ENCODE data around the gene RSKR. TPM values are rescaled to one million over a fixed set of nuclear protein-coding genes. Genes with fewer than 3 reads are reported as not detected.

Gene RSKR
- total and polyA plus RNA-seq, 9 of the 15 experiments (the other 6 are each of a cell fraction or from before 2014, with no cell fraction given): 1.4 to 42.3 (median 16.2) TPM

- peak in 1 of 2 experiments; percentile 81; a peak in 2 of 4 replicates for TF ChIP-seq UBTF (IDR thresholded peaks at IDR 0.05; ENCODE audit: borderline replicate concordance in 1 of 2, low read depth in 2 of 2, low read length in 2 of 2)
- peak in 1 of 2 experiments; percentile 33; a peak in 1 of 4 replicates for TF ChIP-seq ZNF639 (CRISPR knock-in tag; conservative IDR thresholded peaks at IDR 0.05 in 1 of 2, IDR thresholded peaks at IDR 0.05 in 1 of 2)
- peak; percentile 83; the same call in 1 of the 2 replicates for TF ChIP-seq SMARCA5 (IDR thresholded peaks at IDR 0.05)
- no peak for TF ChIP-seq ATF1 (CRISPR knock-in tag; IDR thresholded peaks at IDR 0.05)
- peak; percentile 87 for TF ChIP-seq ATF1 (tag; IDR thresholded peaks at IDR 0.05)
- TF ChIP-seq MBD2 (IDR thresholded peaks at IDR 0.05; ENCODE audit: borderline replicate concordance, low read depth): no peak
- TF ChIP-seq ATF3 (IDR thresholded peaks at IDR 0.05): peak; percentile 65
- peak; percentile 70 for TF ChIP-seq ATF3 (CRISPR knock-in tag; conservative IDR thresholded peaks at IDR 0.05)
- peak; percentile 99; the same call in 1 of the 2 replicates for TF ChIP-seq PREB (CRISPR knock-in tag; IDR thresholded peaks at IDR 0.05)
- no peak for TF ChIP-seq NFE2L1 (tag; IDR thresholded peaks at IDR 0.05; ENCODE audit: borderline replicate concordance, low read depth)
- TF ChIP-seq SP1 (CRISPR knock-in tag; IDR thresholded peaks at IDR 0.05): peak; percentile 62; the same call in 1 of the 2 replicates
- TF ChIP-seq FOXP4 (CRISPR knock-in tag; IDR thresholded peaks at IDR 0.05; ENCODE audit: borderline replicate concordance): no peak
- TF ChIP-seq ZBTB1 (CRISPR knock-in tag; IDR thresholded peaks at IDR 0.05; ENCODE audit: borderline replicate concordance, low read depth): no peak
Observed at GRCh38 chr17:28599311-28600184, 14.4 kb downstream of the RSKR start (continued).

Measured in K562 (cell line).